Measurements from ENCODE around the gene GNG14.

GNG14 gene

DNA sequence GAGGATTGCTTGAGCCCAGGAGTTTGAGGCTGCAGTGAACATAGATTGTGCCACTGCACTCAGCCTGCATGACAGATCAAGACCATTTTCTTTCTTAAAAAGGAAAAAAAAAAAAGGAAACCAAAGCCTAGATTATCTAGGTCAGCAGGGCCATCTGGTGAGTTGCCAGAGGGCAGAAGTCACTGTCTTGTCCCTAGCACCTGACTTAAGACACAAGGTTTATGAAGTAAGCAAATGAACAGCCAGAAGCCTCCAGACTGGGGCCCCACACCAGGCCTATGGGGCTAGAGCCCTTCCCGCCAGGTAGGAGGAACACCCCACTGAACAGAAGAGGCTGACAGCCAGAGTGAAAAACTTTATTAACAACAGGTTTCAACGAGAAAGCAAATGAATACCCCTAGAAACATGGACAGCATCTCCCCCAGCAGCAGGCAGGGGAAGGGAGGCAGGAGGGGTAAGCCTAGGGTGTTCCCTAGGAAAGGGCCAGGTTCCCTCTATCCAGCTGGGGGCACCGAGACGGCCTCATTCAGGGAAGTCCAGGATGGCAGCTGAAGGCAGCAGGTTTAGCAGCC, 20.0 kb upstream of the GNG14 start:
- peaks cover 30% of the 10 kb centered on the region for H3K36me3 ChIP-seq (ENCODE audit: control insufficient read depth, insufficient read depth, low read length)
- H3K4me1 ChIP-seq (ENCODE audit: control insufficient read depth, insufficient read depth, low read length, poor library complexity, severe bottlenecking) = peaks cover 14% of the 10 kb centered on the region
- H3K4me3 ChIP-seq (ENCODE audit: extremely low read depth, insufficient read depth, low read length, poor library complexity, severe bottlenecking) = peak overlapping the region; percentile 89
- 93 to 100% methylated on average over 1 to 3 of the region's 4 CpGs for WGBS, 2 experiments (ENCODE audit: insufficient coverage in 2 of 2)
- no peak overlapping the region for H3K27ac ChIP-seq (ENCODE audit: low read depth, low read length, severe bottlenecking)
- no peaks in the 10 kb centered on the region for H3K9me3 ChIP-seq (ENCODE audit: control insufficient read depth, low read length)

DNA sequence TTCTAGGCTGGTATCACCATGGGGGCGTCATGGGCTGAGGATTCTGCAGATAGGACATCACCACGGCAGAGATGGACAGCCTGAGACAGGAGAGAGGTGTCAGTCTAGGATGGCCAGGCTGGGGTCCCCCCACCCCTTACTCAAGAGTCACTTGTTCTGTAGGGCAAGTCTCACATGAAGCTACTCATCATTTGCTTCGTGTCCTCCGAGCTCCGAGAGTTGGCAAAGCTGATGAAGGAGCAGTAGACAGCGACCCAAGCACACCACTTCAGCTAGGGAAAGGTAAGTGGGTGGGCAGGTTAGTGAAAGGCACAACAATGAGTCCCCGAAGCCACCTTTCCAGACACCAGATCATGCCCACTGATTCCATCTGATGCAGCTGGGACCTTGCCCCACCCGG, 19.5 kb upstream of the GNG14 start:
- no peaks in the 10 kb centered on the region for H3K9me3 ChIP-seq (ENCODE audit: control insufficient read depth, low read length)
- peaks cover 28% of the 10 kb centered on the region for H3K36me3 ChIP-seq (ENCODE audit: control insufficient read depth, insufficient read depth, low read length)
- peak overlapping the region; percentile 89 for H3K4me3 ChIP-seq (ENCODE audit: extremely low read depth, insufficient read depth, low read length, poor library complexity, severe bottlenecking)
- H3K4me1 ChIP-seq (ENCODE audit: control insufficient read depth, insufficient read depth, low read length, poor library complexity, severe bottlenecking) = peaks cover 14% of the 10 kb centered on the region
- WGBS, 2 experiments (ENCODE audit: insufficient coverage in 2 of 2) = 87 to 95% methylated on average over 7 to 8 of the region's 8 CpGs
- no peak overlapping the region for H3K27ac ChIP-seq (ENCODE audit: low read depth, low read length, severe bottlenecking)

DNA sequence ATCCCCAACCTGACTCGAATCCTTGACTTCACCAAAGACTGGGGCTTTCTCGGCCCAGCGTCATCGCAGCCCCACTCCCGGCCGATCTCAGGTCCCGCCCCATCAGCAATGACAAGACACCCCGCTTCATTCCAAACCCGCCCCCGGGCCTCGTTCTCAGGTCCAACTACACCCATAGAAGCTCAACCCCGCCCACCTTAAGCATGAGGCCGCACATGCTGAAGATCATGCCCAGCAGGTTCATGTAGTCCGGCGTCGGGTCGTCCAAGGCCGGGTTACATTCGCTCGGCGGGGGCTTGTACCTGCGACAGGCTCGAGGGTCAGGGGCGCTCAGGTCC, 18.9 kb upstream of the GNG14 start:
- H3K4me1 ChIP-seq (ENCODE audit: control insufficient read depth, insufficient read depth, low read length, poor library complexity, severe bottlenecking) = peaks cover 14% of the 10 kb centered on the region
- 0 to 1% methylated on average over 4 to 24 of the region's 24 CpGs for WGBS, 2 experiments (ENCODE audit: insufficient coverage in 2 of 2)
- no peaks in the 10 kb centered on the region for H3K9me3 ChIP-seq (ENCODE audit: control insufficient read depth, low read length)
- peaks cover 27% of the 10 kb centered on the region for H3K36me3 ChIP-seq (ENCODE audit: control insufficient read depth, insufficient read depth, low read length)
- peak overlapping the region; percentile 89 for H3K4me3 ChIP-seq (ENCODE audit: extremely low read depth, insufficient read depth, low read length, poor library complexity, severe bottlenecking)
- H3K27ac ChIP-seq (ENCODE audit: low read depth, low read length, severe bottlenecking) = peak overlapping the region; percentile 93

DNA sequence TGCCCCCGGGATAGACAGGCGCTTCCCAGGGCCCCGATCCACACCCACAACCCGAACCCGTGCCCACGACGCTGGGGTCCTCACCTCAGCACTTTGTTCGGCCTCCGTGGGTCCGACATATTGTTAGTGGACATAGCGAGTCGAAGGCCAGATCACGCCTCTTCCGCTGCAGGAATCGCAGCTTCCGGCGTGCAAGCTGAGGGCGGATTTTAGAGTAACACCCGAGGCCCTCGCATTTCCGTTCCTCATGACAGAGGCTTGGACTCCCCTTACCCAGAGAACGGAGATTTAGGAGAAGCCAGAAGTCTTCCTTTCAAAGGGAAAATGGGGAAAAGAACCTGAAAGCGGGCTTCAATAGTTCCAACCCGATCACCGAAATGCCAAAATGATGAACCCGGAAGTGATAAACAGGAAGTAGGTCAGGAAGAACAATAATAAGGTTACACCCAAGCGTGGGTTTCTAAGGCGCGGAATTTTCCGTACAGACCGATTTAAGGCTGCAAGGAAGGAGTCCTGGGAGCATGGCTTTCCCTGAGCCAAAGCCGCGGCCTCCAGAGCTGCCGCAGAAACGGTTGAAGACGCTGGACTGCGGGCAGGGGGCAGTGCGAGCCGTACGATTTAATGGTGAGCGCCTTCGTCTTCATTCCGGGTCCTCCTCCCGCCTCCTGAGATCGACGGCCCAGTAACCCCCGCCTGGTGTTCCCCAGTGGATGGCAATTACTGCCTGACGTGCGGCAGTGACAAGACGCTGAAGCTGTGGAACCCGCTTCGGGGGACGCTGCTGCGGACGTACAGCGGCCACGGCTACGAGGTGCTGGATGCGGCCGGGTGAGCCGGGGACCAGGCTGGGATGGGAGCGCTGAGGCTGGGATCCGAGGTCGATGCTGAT, 18.3 kb upstream of the GNG14 start:
- no peaks in the 10 kb centered on the region for H3K9me3 ChIP-seq (ENCODE audit: control insufficient read depth, low read length)
- 1% methylated on average over 60 to 61 of the region's 64 CpGs for WGBS, 2 experiments (ENCODE audit: insufficient coverage in 2 of 2)
- H3K4me1 ChIP-seq (ENCODE audit: control insufficient read depth, insufficient read depth, low read length, poor library complexity, severe bottlenecking) = peaks cover 14% of the 10 kb centered on the region
- H3K4me3 ChIP-seq (ENCODE audit: extremely low read depth, insufficient read depth, low read length, poor library complexity, severe bottlenecking) = peak overlapping the region; percentile 89
- peak overlapping the region; percentile 93 for H3K27ac ChIP-seq (ENCODE audit: low read depth, low read length, severe bottlenecking)
- peaks cover 29% of the 10 kb centered on the region for H3K36me3 ChIP-seq (ENCODE audit: control insufficient read depth, insufficient read depth, low read length)

DNA sequence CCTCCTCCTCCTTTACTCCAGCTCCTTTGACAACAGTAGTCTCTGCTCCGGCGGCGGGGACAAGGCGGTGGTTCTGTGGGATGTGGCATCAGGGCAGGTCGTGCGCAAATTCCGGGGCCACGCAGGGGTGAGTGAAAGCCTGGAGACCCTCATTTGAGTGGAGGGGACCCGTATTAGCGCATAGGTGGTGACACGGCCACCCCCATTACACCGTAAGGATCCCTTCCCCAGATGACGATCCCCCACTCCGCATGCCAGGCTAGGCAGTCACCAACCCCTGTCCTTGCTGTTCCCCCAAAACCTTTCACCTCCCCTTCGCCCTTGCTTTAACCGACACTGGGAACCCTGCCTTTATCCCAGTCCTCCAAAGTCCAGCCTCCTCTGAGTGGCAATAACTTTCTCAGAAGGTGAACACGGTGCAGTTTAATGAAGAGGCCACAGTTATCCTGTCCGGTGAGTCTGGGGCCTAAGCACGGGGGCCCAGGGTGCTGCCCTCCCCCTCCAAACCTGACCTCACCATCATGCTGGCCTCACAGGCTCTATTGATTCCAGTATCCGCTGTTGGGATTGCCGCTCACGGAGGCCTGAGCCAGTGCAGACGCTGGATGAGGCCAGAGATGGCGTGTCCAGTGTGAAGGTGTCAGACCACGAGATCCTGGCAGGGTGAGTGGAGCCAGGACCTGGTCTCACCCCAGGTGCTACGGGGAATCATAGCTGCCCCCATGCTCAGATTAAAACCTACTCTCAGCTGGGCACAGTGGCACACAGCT, 17.5 kb upstream of the GNG14 start:
- H3K4me1 ChIP-seq (ENCODE audit: control insufficient read depth, insufficient read depth, low read length, poor library complexity, severe bottlenecking) = peaks cover 14% of the 10 kb centered on the region
- peak overlapping the region; percentile 93 for H3K27ac ChIP-seq (ENCODE audit: low read depth, low read length, severe bottlenecking)
- WGBS, 2 experiments (ENCODE audit: insufficient coverage in 2 of 2) = 60 to 61% methylated on average over 22 to 23 of the region's 26 CpGs
- no peaks in the 10 kb centered on the region for H3K9me3 ChIP-seq (ENCODE audit: control insufficient read depth, low read length)
- H3K4me3 ChIP-seq (ENCODE audit: extremely low read depth, insufficient read depth, low read length, poor library complexity, severe bottlenecking) = peak overlapping the region; percentile 89
- H3K36me3 ChIP-seq (ENCODE audit: control insufficient read depth, insufficient read depth, low read length) = peaks cover 28% of the 10 kb centered on the region

DNA sequence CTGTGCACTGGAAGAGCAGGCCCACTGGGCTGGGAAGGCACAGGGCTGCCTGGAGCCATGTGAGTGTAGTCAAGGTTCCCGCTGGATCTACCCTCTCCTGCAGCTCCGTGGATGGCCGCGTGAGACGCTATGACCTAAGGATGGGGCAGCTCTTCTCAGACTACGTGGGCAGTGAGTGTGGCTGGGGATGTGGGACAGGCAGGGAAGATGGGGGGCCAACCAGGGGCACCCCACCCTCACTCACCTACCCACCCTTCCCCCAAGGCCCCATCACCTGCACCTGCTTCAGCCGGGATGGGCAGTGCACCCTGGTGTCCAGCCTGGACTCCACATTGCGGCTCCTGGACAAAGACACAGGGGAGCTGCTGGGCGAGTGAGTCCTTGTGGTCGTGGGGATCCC, 15.1 kb upstream of the GNG14 start:
- peaks cover 48% of the 10 kb centered on the region for H3K36me3 ChIP-seq (ENCODE audit: control insufficient read depth, insufficient read depth, low read length)
- H3K9me3 ChIP-seq (ENCODE audit: control insufficient read depth, low read length) = no peaks in the 10 kb centered on the region
- H3K4me3 ChIP-seq (ENCODE audit: extremely low read depth, insufficient read depth, low read length, poor library complexity, severe bottlenecking) = no peak overlapping the region
- peaks cover 14% of the 10 kb centered on the region for H3K4me1 ChIP-seq (ENCODE audit: control insufficient read depth, insufficient read depth, low read length, poor library complexity, severe bottlenecking)
- WGBS, 2 experiments (ENCODE audit: insufficient coverage in 2 of 2) = 90 to 100% methylated on average over 1 to 3 of the region's 10 CpGs
- no peak overlapping the region for H3K27ac ChIP-seq (ENCODE audit: low read depth, low read length, severe bottlenecking)

DNA sequence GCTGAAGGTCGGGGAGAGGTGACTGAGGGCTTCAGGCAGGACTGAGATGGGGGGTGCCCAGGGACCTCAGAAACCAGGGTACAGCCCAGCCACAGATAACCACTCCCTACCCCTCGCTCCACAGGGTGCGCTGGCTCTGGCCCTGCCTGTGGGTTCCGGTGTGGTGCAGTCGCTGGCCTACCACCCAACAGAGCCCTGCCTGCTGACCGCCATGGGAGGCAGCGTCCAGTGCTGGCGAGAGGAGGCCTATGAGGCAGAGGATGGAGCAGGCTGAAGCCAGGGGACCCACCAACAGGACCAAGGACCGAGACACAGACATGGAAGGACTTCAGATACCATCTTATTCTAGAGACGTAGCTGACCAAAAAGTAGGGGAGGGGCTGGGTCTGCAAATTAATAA, 12.4 kb upstream of the GNG14 start:
- 96 to 100% methylated on average over 7 to 9 of the region's 10 CpGs for WGBS, 2 experiments (ENCODE audit: insufficient coverage in 2 of 2)
- peaks cover 5% of the 10 kb centered on the region for H3K4me1 ChIP-seq (ENCODE audit: control insufficient read depth, insufficient read depth, low read length, poor library complexity, severe bottlenecking)
- H3K27ac ChIP-seq (ENCODE audit: low read depth, low read length, severe bottlenecking) = no peak overlapping the region
- no peaks in the 10 kb centered on the region for H3K9me3 ChIP-seq (ENCODE audit: control insufficient read depth, low read length)
- peaks cover 63% of the 10 kb centered on the region for H3K36me3 ChIP-seq (ENCODE audit: control insufficient read depth, insufficient read depth, low read length)
- H3K4me3 ChIP-seq (ENCODE audit: extremely low read depth, insufficient read depth, low read length, poor library complexity, severe bottlenecking) = no peak overlapping the region

DNA sequence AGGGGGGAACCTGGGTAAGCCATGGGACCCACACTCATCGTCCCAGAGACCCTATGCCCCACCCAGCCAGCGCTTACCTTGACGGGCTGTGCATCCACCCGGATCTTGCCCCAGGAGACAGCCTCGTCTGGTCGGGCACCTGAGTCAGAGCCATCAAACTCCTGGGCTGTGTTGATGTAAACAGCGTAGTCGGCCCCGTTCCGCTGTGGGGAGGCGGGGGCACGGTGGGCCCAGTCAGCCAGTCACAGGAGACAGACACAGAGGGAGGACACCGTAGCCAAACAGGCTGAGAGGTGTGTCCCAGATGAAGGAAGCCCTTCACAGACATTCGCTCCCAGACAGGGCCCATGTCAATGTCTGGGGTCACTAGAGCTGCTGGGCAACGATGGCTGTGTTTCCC, 11.9 kb upstream of the GNG14 start:
- WGBS, 2 experiments (ENCODE audit: insufficient coverage in 2 of 2) = 96% methylated on average over 13 to 15 of the region's 15 CpGs
- Histone ChIP-seq H3K36me3 (ENCODE audit: control insufficient read depth, insufficient read depth, low read length) (peaks cover 63% of the 10 kb centered on the region), H3K4me3 (ENCODE audit: extremely low read depth, insufficient read depth, low read length, poor library complexity, severe bottlenecking) (no peak overlapping the region), H3K9me3 (ENCODE audit: control insufficient read depth, low read length) (no peaks in the 10 kb centered on the region), H3K27ac (ENCODE audit: low read depth, low read length, severe bottlenecking) (no peak overlapping the region), H3K4me1 (ENCODE audit: control insufficient read depth, insufficient read depth, low read length, poor library complexity, severe bottlenecking) (no peaks in the 10 kb centered on the region)

DNA sequence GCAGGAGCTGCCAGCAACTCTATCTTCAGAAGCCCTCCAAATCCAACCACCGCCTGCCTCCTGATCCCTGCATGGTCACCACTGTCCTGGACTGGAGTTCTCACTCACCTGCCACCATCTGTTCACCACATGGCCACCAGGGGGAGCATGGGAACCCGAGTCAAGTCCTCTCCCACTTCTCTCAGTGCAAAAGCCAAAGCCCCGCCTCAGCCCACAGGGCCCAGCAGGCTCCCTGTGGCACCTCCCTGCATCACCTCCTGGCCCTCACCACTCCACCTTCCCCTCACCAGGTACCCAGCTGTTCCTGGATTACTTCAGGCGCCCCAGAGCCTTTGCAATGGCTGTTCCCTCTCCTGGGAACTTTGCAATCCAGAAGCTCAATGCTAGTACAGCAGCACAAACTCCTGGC, 11.4 kb upstream of the GNG14 start:
- peaks cover 63% of the 10 kb centered on the region for H3K36me3 ChIP-seq (ENCODE audit: control insufficient read depth, insufficient read depth, low read length)

DNA sequence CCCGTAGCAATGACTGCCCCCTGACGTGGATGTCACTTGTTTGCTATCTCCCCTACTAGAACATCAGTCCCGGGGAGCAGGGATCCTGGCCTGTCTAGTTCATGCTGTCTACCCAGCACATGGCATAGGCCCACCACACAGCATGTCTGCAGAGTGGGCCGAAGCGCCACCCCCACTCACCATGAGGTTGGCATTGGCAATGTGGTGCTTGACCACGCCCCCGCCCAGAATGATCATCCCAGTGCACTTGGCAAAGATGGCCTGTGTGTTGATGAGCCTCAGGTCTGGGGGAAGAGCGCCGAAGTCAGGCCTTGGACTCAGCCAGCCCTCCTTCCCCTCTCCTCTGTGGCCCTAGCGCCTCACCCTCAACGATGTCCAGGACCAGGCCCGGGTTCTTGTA, 10.9 kb upstream of the GNG14 start:
- Histone ChIP-seq H3K4me3 (ENCODE audit: extremely low read depth, insufficient read depth, low read length, poor library complexity, severe bottlenecking) (no peak overlapping the region), H3K27ac (ENCODE audit: low read depth, low read length, severe bottlenecking) (no peak overlapping the region), H3K4me1 (ENCODE audit: control insufficient read depth, insufficient read depth, low read length, poor library complexity, severe bottlenecking) (no peaks in the 10 kb centered on the region), H3K9me3 (ENCODE audit: control insufficient read depth, low read length) (no peaks in the 10 kb centered on the region), H3K36me3 (ENCODE audit: control insufficient read depth, insufficient read depth, low read length) (peaks cover 63% of the 10 kb centered on the region)
- WGBS, 2 experiments (ENCODE audit: insufficient coverage in 2 of 2) = 87 to 94% methylated on average over 9 to 10 of the region's 12 CpGs

More for the DNA sequence above, 11.4 kb upstream of the GNG14 start:
- 34 to 40% methylated on average over 4 of the region's 4 CpGs for WGBS, 2 experiments (ENCODE audit: insufficient coverage in 2 of 2)
- Histone ChIP-seq H3K4me1 (ENCODE audit: control insufficient read depth, insufficient read depth, low read length, poor library complexity, severe bottlenecking) (no peaks in the 10 kb centered on the region), H3K27ac (ENCODE audit: low read depth, low read length, severe bottlenecking) (no peak overlapping the region), H3K9me3 (ENCODE audit: control insufficient read depth, low read length) (no peaks in the 10 kb centered on the region), H3K4me3 (ENCODE audit: extremely low read depth, insufficient read depth, low read length, poor library complexity, severe bottlenecking) (no peak overlapping the region)
